Tibial nerve (tissue), 4 donors: Measurements from ENCODE around the gene FLNC.

Experiments
- EP300 ChIP-seq, 2 donors: sonication (generic); formaldehyde crosslinking; IDR thresholded peaks; one replicate each; pipeline ENCODE4 v1.6.1; 2017; ENCODE audit warnings: antibody characterized with exemption in 2 of 2, mild to moderate bottlenecking in 1 of 2
- POLR2A ChIP-seq, 2 donors: fragments of 450-650 bp; IDR thresholded peaks; one replicate each; pipeline ENCODE4 v1.6.1; 2017; ENCODE audit warnings: antibody characterized with exemption in 2 of 2, mild to moderate bottlenecking in 2 of 2, moderate library complexity in 2 of 2
- TF ChIP-seq, protein P1 (sequence below), 5 experiments: fragments of 200-600 bp in 3 of 5; fragments of 450-650 bp in 2 of 5; sonication (generic) in 3 of 5; IDR thresholded peaks; one replicate each; pipeline ENCODE4 v1.5.1; 2016 to 2019; ENCODE audit warnings: antibody characterized with exemption in 5 of 5, mild to moderate bottlenecking in 3 of 5, moderate library complexity in 2 of 5

DNA sequence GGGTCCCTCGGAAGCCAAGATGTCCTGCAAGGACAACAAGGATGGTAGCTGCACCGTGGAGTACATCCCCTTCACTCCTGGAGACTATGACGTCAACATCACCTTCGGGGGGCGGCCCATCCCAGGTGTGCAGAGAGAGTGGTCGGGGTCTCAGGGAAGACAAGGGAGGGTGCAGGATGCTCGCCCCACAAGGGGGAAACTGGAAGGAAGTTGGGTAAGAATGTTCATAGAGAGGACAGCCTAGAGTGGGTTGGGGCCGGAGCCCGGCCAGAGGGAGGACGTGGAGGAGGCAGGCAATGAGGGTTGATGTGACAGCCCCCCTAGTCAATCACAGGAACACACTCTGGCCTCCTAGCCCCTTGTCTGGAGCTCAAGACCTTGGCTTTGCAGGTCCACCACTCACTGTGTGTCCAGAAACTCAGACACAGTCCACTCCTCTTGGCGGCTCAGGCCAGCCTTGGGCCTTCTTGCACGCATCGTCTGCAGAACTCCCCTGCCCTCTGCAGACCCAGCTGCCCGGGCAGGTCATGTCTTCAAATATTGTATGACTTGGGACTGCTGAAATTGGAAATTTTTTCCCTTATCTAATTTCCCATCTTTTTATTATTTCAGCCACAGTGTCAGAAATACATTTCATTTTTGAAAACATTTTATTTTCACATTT lies 16.7 kb downstream of the FLNC start:
- TF ChIP-seq, protein P1, sequence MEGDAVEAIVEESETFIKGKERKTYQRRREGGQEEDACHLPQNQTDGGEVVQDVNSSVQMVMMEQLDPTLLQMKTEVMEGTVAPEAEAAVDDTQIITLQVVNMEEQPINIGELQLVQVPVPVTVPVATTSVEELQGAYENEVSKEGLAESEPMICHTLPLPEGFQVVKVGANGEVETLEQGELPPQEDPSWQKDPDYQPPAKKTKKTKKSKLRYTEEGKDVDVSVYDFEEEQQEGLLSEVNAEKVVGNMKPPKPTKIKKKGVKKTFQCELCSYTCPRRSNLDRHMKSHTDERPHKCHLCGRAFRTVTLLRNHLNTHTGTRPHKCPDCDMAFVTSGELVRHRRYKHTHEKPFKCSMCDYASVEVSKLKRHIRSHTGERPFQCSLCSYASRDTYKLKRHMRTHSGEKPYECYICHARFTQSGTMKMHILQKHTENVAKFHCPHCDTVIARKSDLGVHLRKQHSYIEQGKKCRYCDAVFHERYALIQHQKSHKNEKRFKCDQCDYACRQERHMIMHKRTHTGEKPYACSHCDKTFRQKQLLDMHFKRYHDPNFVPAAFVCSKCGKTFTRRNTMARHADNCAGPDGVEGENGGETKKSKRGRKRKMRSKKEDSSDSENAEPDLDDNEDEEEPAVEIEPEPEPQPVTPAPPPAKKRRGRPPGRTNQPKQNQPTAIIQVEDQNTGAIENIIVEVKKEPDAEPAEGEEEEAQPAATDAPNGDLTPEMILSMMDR (IDR thresholded peaks at IDR 0.05): no peak
- no peak for TF ChIP-seq POLR2A (IDR thresholded peaks at IDR 0.05)
- TF ChIP-seq EP300 (IDR thresholded peaks at IDR 0.05): no peak
